Activated naive CD8-positive, alpha-beta T cell treated with anti-CD3 and anti-CD28 coated beads for 36 hours (primary cell): Measurements from ENCODE around the gene RBBP5. TPM values are rescaled to one million over a fixed set of nuclear protein-coding genes. Genes with fewer than 3 reads are reported as not detected.
"Not testable (repeated sequence)": the region's sequence is repeated elsewhere in the genome, so short reads cannot be mapped to it uniquely, and the experiment has no call there.

Source experiments
- DNase-seq: peaks from one replicate; pipeline ENCODE4 v3.0.0; 2021
- H3K27ac Mint-ChIP-seq: one replicate; pipeline ENCODE4 v1.8.0; 2022; ENCODE audit warnings: mild to moderate bottlenecking, moderate library complexity, mixed read lengths
- H3K27me3 Mint-ChIP-seq: one replicate; pipeline ENCODE4 v1.8.0; 2022; ENCODE audit warnings: mild to moderate bottlenecking, mixed read lengths
- H3K36me3 Mint-ChIP-seq: one replicate; pipeline ENCODE4 v1.8.0; 2021; ENCODE audit warnings: mild to moderate bottlenecking, mixed read lengths
- H3K4me1 Mint-ChIP-seq: one replicate; pipeline ENCODE4 v1.8.0; 2021; ENCODE audit warnings: mixed read lengths
- H3K4me3 Mint-ChIP-seq: one replicate; pipeline ENCODE4 v1.8.0; 2022; ENCODE audit warnings: mild to moderate bottlenecking, moderate library complexity, mixed read lengths
- H3K9me3 Mint-ChIP-seq: one replicate; pipeline ENCODE4 v1.8.0; 2022; ENCODE audit warnings: mixed read lengths
- total RNA-seq, 2 experiments: library from RNA; stranded (reverse); gene quantifications; one replicate each; pipeline ENCODE4 v1.2.3, GENCODE V29; 2021

The RBBP5 gene
- 10 to 100 TPM; 22.7 to 26.9 TPM for total RNA-seq

GRCh38 chr1:205121660-205122488 lies at the start of gene RBBP5:
RBBP5 (minus strand) TSS chr1:205121978; CDS start chr1:205121873, 105 bp downstream.
- Mint-ChIP-seq H3K4me1 (peaks cover 30% of the 10 kb centered on the region), H3K36me3 (peaks cover 2% of the 10 kb centered on the region), H3K27ac (peak within 1 kb of the TSS; percentile 99), H3K4me3 (peak within 1 kb of the TSS; percentile 96), H3K27me3 (no peaks in the 10 kb centered on the region), H3K9me3 (no peaks in the 10 kb centered on the region)
- peak; percentile 94 for DNase-seq

GRCh38 chr1:205171369-205171768 lies 49.6 kb upstream of the RBBP5 start:
- H3K4me3 Mint-ChIP-seq: peak overlapping the region; percentile 55

GRCh38 chr1:205170532-205171269 lies 48.9 kb upstream of the RBBP5 start:
- H3K9me3 Mint-ChIP-seq: no peaks in the 10 kb centered on the region
- H3K27ac Mint-ChIP-seq: peak overlapping the region; percentile 68
- H3K4me1 Mint-ChIP-seq: peaks cover 29% of the 10 kb centered on the region
- no peaks in the 10 kb centered on the region for H3K27me3 Mint-ChIP-seq
- no peak overlapping the region for H3K4me3 Mint-ChIP-seq
- peaks cover 36% of the 10 kb centered on the region for H3K36me3 Mint-ChIP-seq
- DNase-seq: no peak

More at GRCh38 chr1:205171369-205171768, 49.6 kb upstream of the RBBP5 start:
- H3K4me1 Mint-ChIP-seq: peaks cover 29% of the 10 kb centered on the region
- no peaks in the 10 kb centered on the region for H3K27me3 Mint-ChIP-seq
- peak overlapping the region; percentile 68 for H3K27ac Mint-ChIP-seq
- H3K9me3 Mint-ChIP-seq: no peaks in the 10 kb centered on the region
- H3K36me3 Mint-ChIP-seq: peaks cover 36% of the 10 kb centered on the region
- no peak for DNase-seq

- no peak for DNase-seq
- no peaks in the 10 kb centered on the region for H3K9me3 Mint-ChIP-seq
- peaks cover 27% of the 10 kb centered on the region for H3K4me1 Mint-ChIP-seq
- H3K27me3 Mint-ChIP-seq: no peaks in the 10 kb centered on the region
- H3K27ac Mint-ChIP-seq: no peak overlapping the region
- peaks cover 44% of the 10 kb centered on the region for H3K36me3 Mint-ChIP-seq
- no peak overlapping the region for H3K4me3 Mint-ChIP-seq
Measured at GRCh38 chr1:205169248-205169647, 47.5 kb upstream of the RBBP5 start.

- no peak for DNase-seq
- H3K27me3 Mint-ChIP-seq: no peaks in the 10 kb centered on the region
- H3K4me1 Mint-ChIP-seq: peaks cover 28% of the 10 kb centered on the region
- peaks cover 52% of the 10 kb centered on the region for H3K36me3 Mint-ChIP-seq
- H3K4me3 Mint-ChIP-seq: no peak overlapping the region
- H3K27ac Mint-ChIP-seq: peak overlapping the region; percentile 21
- no peaks in the 10 kb centered on the region for H3K9me3 Mint-ChIP-seq
Measured at GRCh38 chr1:205168291-205168690, 46.5 kb upstream of the RBBP5 start.

GRCh38 chr1:205162301-205162700 lies 40.5 kb upstream of the RBBP5 start:
- H3K9me3 Mint-ChIP-seq: peaks cover 2% of the 10 kb centered on the region
- no peaks in the 10 kb centered on the region for H3K27me3 Mint-ChIP-seq
- H3K4me1 Mint-ChIP-seq: peaks cover 7% of the 10 kb centered on the region
- H3K36me3 Mint-ChIP-seq: peaks cover 56% of the 10 kb centered on the region
- no peak overlapping the region for H3K4me3 Mint-ChIP-seq
- no peak for DNase-seq
- no peak overlapping the region for H3K27ac Mint-ChIP-seq

- Mint-ChIP-seq H3K27ac (no peak overlapping the region), H3K9me3 (peaks cover 11% of the 10 kb centered on the region), H3K27me3 (no peaks in the 10 kb centered on the region), H3K36me3 (peaks cover 64% of the 10 kb centered on the region), H3K4me3 (no peak overlapping the region), H3K4me1 (peaks cover 5% of the 10 kb centered on the region)
- DNase-seq: no peak
Measured at GRCh38 chr1:205161076-205161475, 39.3 kb upstream of the RBBP5 start.

GRCh38 chr1:205158048-205158616 lies 36.4 kb upstream of the RBBP5 start:
- H3K27ac Mint-ChIP-seq: no peak overlapping the region
- no peaks in the 10 kb centered on the region for H3K27me3 Mint-ChIP-seq
- H3K4me1 Mint-ChIP-seq: no peaks in the 10 kb centered on the region
- peaks cover 14% of the 10 kb centered on the region for H3K9me3 Mint-ChIP-seq
- H3K36me3 Mint-ChIP-seq: peaks cover 68% of the 10 kb centered on the region
- H3K4me3 Mint-ChIP-seq: no peak overlapping the region
- no peak for DNase-seq

- H3K9me3 Mint-ChIP-seq: peaks cover 14% of the 10 kb centered on the region
- not testable (repeated sequence) for H3K27ac Mint-ChIP-seq, H3K4me1 Mint-ChIP-seq
Measured at GRCh38 chr1:205155665-205156377, 34.0 kb upstream of the RBBP5 start.

GRCh38 chr1:205152505-205152904 lies 30.7 kb upstream of the RBBP5 start:
- Mint-ChIP-seq H3K9me3 (peaks cover 12% of the 10 kb centered on the region), H3K27me3 (no peaks in the 10 kb centered on the region), H3K4me3 (no peak overlapping the region), H3K4me1 (no peaks in the 10 kb centered on the region), H3K36me3 (peaks cover 48% of the 10 kb centered on the region), H3K27ac (no peak overlapping the region)
- no peak for DNase-seq

More at GRCh38 chr1:205155665-205156377, 34.0 kb upstream of the RBBP5 start:
- DNase-seq, H3K27me3 Mint-ChIP-seq, H3K4me3 Mint-ChIP-seq: not testable (repeated sequence)
- peaks cover 59% of the 10 kb centered on the region for H3K36me3 Mint-ChIP-seq

GRCh38 chr1:205150651-205151428 lies 29.1 kb upstream of the RBBP5 start:
- Mint-ChIP-seq H3K27me3 (no peaks in the 10 kb centered on the region), H3K4me3 (no peak overlapping the region), H3K4me1 (no peaks in the 10 kb centered on the region), H3K27ac (no peak overlapping the region), H3K36me3 (peaks cover 36% of the 10 kb centered on the region), H3K9me3 (peaks cover under 1% of the 10 kb centered on the region)
- DNase-seq: no peak

- Mint-ChIP-seq H3K4me1 (peaks cover 4% of the 10 kb centered on the region), H3K9me3 (no peaks in the 10 kb centered on the region), H3K27me3 (no peaks in the 10 kb centered on the region), H3K4me3 (no peak overlapping the region), H3K36me3 (peaks cover 16% of the 10 kb centered on the region), H3K27ac (no peak overlapping the region)
- no peak for DNase-seq
Measured at GRCh38 chr1:205147191-205147835, 25.5 kb upstream of the RBBP5 start.

GRCh38 chr1:205144751-205145150 lies 23.0 kb upstream of the RBBP5 start:
- H3K4me1 Mint-ChIP-seq: peaks cover 8% of the 10 kb centered on the region
- H3K36me3 Mint-ChIP-seq: peaks cover 14% of the 10 kb centered on the region
- no peak overlapping the region for H3K27ac Mint-ChIP-seq
- no peak overlapping the region for H3K4me3 Mint-ChIP-seq
- H3K27me3 Mint-ChIP-seq: no peaks in the 10 kb centered on the region
- H3K9me3 Mint-ChIP-seq: no peaks in the 10 kb centered on the region
- DNase-seq: no peak
